ENCODE data around the gene GGTLC3.
"Not testable (repeated sequence)": the region's sequence is repeated elsewhere in the genome, so short reads cannot be mapped to it uniquely, and the experiment has no call there.

GGTLC3 gene

GRCh38 chr22:18512378-18512777 is 5.6 kb downstream of the GGTLC3 start:
- DNase-seq: not testable (repeated sequence)

GRCh38 chr22:18511327-18511726 is 6.6 kb downstream of the GGTLC3 start:
- not testable (repeated sequence) for DNase-seq

- DNase-seq: not testable (repeated sequence)
These were observed 21.7 kb downstream of the GGTLC3 start for GRCh38 chr22:18496227-18496626.

All from NCI-H446 treated with DMSO at 0.1 percent for 48 hours (cell line).